ENCODE measurements around the gene CIROP.
"Not testable (repeated sequence)": the region's sequence is repeated elsewhere in the genome, so short reads cannot be mapped to it uniquely, and the experiment has no call there.

The CIROP gene

GRCh38 chr14:23112359-23113178 lies 7.8 kb upstream of the CIROP start:
- Histone ChIP-seq H3K27ac (ENCODE audit: low read depth, low read length) (no peak overlapping the region), H3K4me1 (ENCODE audit: control insufficient read depth, insufficient read depth, low read length) (peaks cover 29% of the 10 kb centered on the region), H3K27me3 (ENCODE audit: control insufficient read depth, insufficient read depth, low read length) (peaks cover 26% of the 10 kb centered on the region), H3K36me3 (ENCODE audit: control insufficient read depth, insufficient read depth, low read length) (no peaks in the 10 kb centered on the region), H3K9me3 (ENCODE audit: control insufficient read depth, insufficient read depth, low read depth, low read length) (0 out of 2 replicates have a peak, but pooled peaks cover 2% of the 10 kb centered on the region), H3K9ac (ENCODE audit: low read length) (no peak overlapping the region), H3K4me3 (ENCODE audit: low read depth, low read length) (no peak overlapping the region)

GRCh38 chr14:23110579-23111365 lies 6.0 kb upstream of the CIROP start:
- Histone ChIP-seq H3K27ac (ENCODE audit: low read depth, low read length) (no peak overlapping the region), H3K4me1 (ENCODE audit: control insufficient read depth, insufficient read depth, low read length) (peaks cover 38% of the 10 kb centered on the region), H3K4me3 (ENCODE audit: low read depth, low read length) (no peak overlapping the region), H3K9me3 (ENCODE audit: control insufficient read depth, insufficient read depth, low read depth, low read length) (0 out of 2 replicates have a peak, but pooled peaks cover 2% of the 10 kb centered on the region), H3K36me3 (ENCODE audit: control insufficient read depth, insufficient read depth, low read length) (no peaks in the 10 kb centered on the region), H3K9ac (ENCODE audit: low read length) (no peak overlapping the region), H3K27me3 (ENCODE audit: control insufficient read depth, insufficient read depth, low read length) (peaks cover 26% of the 10 kb centered on the region)

GRCh38 chr14:23109769-23110168 lies 5.0 kb upstream of the CIROP start:
- H3K9me3 ChIP-seq (ENCODE audit: control insufficient read depth, insufficient read depth, low read depth, low read length), result 0 out of 2 replicates have a peak, but pooled peaks cover 2% of the 10 kb centered on the region
- no peak overlapping the region for H3K27ac ChIP-seq (ENCODE audit: low read depth, low read length)
- H3K4me1 ChIP-seq (ENCODE audit: control insufficient read depth, insufficient read depth, low read length), result peaks cover 41% of the 10 kb centered on the region
- no peak overlapping the region for H3K9ac ChIP-seq (ENCODE audit: low read length)
- H3K36me3 ChIP-seq (ENCODE audit: control insufficient read depth, insufficient read depth, low read length), result no peaks in the 10 kb centered on the region
- no peak overlapping the region for H3K4me3 ChIP-seq (ENCODE audit: low read depth, low read length)
- peaks cover 26% of the 10 kb centered on the region for H3K27me3 ChIP-seq (ENCODE audit: control insufficient read depth, insufficient read depth, low read length)

GRCh38 chr14:23108169-23108568 lies 3.4 kb upstream of the CIROP start:
- H3K9me3 ChIP-seq (ENCODE audit: control insufficient read depth, insufficient read depth, low read depth, low read length); H3K9ac ChIP-seq (ENCODE audit: low read length); H3K4me3 ChIP-seq (ENCODE audit: low read depth, low read length); H3K27ac ChIP-seq (ENCODE audit: low read depth, low read length); H3K36me3 ChIP-seq (ENCODE audit: control insufficient read depth, insufficient read depth, low read length): not testable (repeated sequence)
- Histone ChIP-seq H3K4me1 (ENCODE audit: control insufficient read depth, insufficient read depth, low read length) (peaks cover 38% of the 10 kb centered on the region), H3K27me3 (ENCODE audit: control insufficient read depth, insufficient read depth, low read length) (peaks cover 19% of the 10 kb centered on the region)

- Histone ChIP-seq H3K27me3 (ENCODE audit: control insufficient read depth, insufficient read depth, low read length) (peaks cover 19% of the 10 kb centered on the region), H3K4me1 (ENCODE audit: control insufficient read depth, insufficient read depth, low read length) (peaks cover 33% of the 10 kb centered on the region)
- not testable (repeated sequence) for H3K27ac ChIP-seq (ENCODE audit: low read depth, low read length); H3K36me3 ChIP-seq (ENCODE audit: control insufficient read depth, insufficient read depth, low read length); H3K9me3 ChIP-seq (ENCODE audit: control insufficient read depth, insufficient read depth, low read depth, low read length); H3K4me3 ChIP-seq (ENCODE audit: low read depth, low read length); H3K9ac ChIP-seq (ENCODE audit: low read length)
These were observed 2.8 kb upstream of the CIROP start for GRCh38 chr14:23107620-23108019.

GRCh38 chr14:23106747-23107045 lies 1.9 kb upstream of the CIROP start:
- Histone ChIP-seq H3K9me3 (ENCODE audit: control insufficient read depth, insufficient read depth, low read depth, low read length) (0 out of 2 replicates have a peak, but pooled peaks cover 2% of the 10 kb centered on the region), H3K36me3 (ENCODE audit: control insufficient read depth, insufficient read depth, low read length) (no peaks in the 10 kb centered on the region), H3K4me1 (ENCODE audit: control insufficient read depth, insufficient read depth, low read length) (peaks cover 30% of the 10 kb centered on the region), H3K9ac (ENCODE audit: low read length) (no peak overlapping the region), H3K27me3 (ENCODE audit: control insufficient read depth, insufficient read depth, low read length) (peaks cover 12% of the 10 kb centered on the region), H3K27ac (ENCODE audit: low read depth, low read length) (no peak overlapping the region), H3K4me3 (ENCODE audit: low read depth, low read length) (no peak overlapping the region)

- Histone ChIP-seq H3K4me1 (ENCODE audit: control insufficient read depth, insufficient read depth, low read length) (peaks cover 36% of the 10 kb centered on the region), H3K27ac (ENCODE audit: low read depth, low read length) (no peak overlapping the region), H3K9me3 (ENCODE audit: control insufficient read depth, insufficient read depth, low read depth, low read length) (0 out of 2 replicates have a peak, but pooled peaks cover 2% of the 10 kb centered on the region), H3K27me3 (ENCODE audit: control insufficient read depth, insufficient read depth, low read length) (peaks cover under 1% of the 10 kb centered on the region; the same call in 1 of the 2 replicates), H3K4me3 (ENCODE audit: low read depth, low read length) (no peak overlapping the region), H3K36me3 (ENCODE audit: control insufficient read depth, insufficient read depth, low read length) (no peaks in the 10 kb centered on the region), H3K9ac (ENCODE audit: low read length) (no peak overlapping the region)
These were observed 597 bp upstream of the CIROP start for GRCh38 chr14:23105348-23105824.

GRCh38 chr14:23104070-23104590 lies 659 bp downstream of the CIROP start:
- Histone ChIP-seq H3K27me3 (ENCODE audit: control insufficient read depth, insufficient read depth, low read length) (no peaks in the 10 kb centered on the region), H3K9me3 (ENCODE audit: control insufficient read depth, insufficient read depth, low read depth, low read length) (0 out of 2 replicates have a peak, but pooled peaks cover 2% of the 10 kb centered on the region), H3K4me1 (ENCODE audit: control insufficient read depth, insufficient read depth, low read length) (peaks cover 42% of the 10 kb centered on the region), H3K36me3 (ENCODE audit: control insufficient read depth, insufficient read depth, low read length) (0 out of 2 replicates have a peak, but pooled peaks cover 2% of the 10 kb centered on the region), H3K4me3 (ENCODE audit: low read depth, low read length) (0 out of 2 replicates have a peak overlapping the region, but pooled peaks have one; percentile 26), H3K27ac (ENCODE audit: low read depth, low read length) (no peak overlapping the region), H3K9ac (ENCODE audit: low read length) (peak overlapping the region; percentile 24)

- no peak overlapping the region for H3K4me3 ChIP-seq (ENCODE audit: low read depth, low read length)
- H3K4me1 ChIP-seq (ENCODE audit: control insufficient read depth, insufficient read depth, low read length), result peaks cover 42% of the 10 kb centered on the region
- peaks cover 7% of the 10 kb centered on the region; the same call in 1 of the 2 replicates for H3K36me3 ChIP-seq (ENCODE audit: control insufficient read depth, insufficient read depth, low read length)
- no peak overlapping the region for H3K27ac ChIP-seq (ENCODE audit: low read depth, low read length)
- no peak overlapping the region for H3K9ac ChIP-seq (ENCODE audit: low read length)
- no peaks in the 10 kb centered on the region for H3K27me3 ChIP-seq (ENCODE audit: control insufficient read depth, insufficient read depth, low read length)
- 0 out of 2 replicates have a peak, but pooled peaks cover 1% of the 10 kb centered on the region for H3K9me3 ChIP-seq (ENCODE audit: control insufficient read depth, insufficient read depth, low read depth, low read length)
These were observed 1.2 kb downstream of the CIROP start for GRCh38 chr14:23103581-23103980.

GRCh38 chr14:23102801-23103200 lies 2.0 kb downstream of the CIROP start:
- H3K27ac ChIP-seq (ENCODE audit: low read depth, low read length), result no peak overlapping the region
- peaks cover 15% of the 10 kb centered on the region for H3K36me3 ChIP-seq (ENCODE audit: control insufficient read depth, insufficient read depth, low read length)
- H3K9me3 ChIP-seq (ENCODE audit: control insufficient read depth, insufficient read depth, low read depth, low read length), result no peaks in the 10 kb centered on the region
- no peak overlapping the region for H3K4me3 ChIP-seq (ENCODE audit: low read depth, low read length)
- H3K4me1 ChIP-seq (ENCODE audit: control insufficient read depth, insufficient read depth, low read length), result peaks cover 42% of the 10 kb centered on the region
- H3K9ac ChIP-seq (ENCODE audit: low read length), result no peak overlapping the region
- no peaks in the 10 kb centered on the region for H3K27me3 ChIP-seq (ENCODE audit: control insufficient read depth, insufficient read depth, low read length)
